Fibroblast of pulmonary artery (primary cell): ENCODE results near the gene RPS6KA1.
A peak's percentile ranks its signal among the peaks of the same experiment; 100 is the strongest.

Experiments used
- DNase-seq: peaks from one replicate; pipeline ENCODE4 v3.0.0-alpha.2; 2010; ENCODE audit warnings: low read depth
- H3K4me3 ChIP-seq: replicated peaks from 2 replicates; pipeline ENCODE4 v1.5.1; 2011; ENCODE audit warnings: low read depth, mild to moderate bottlenecking, control low read depth, low read length, moderate library complexity
- TF ChIP-seq, protein P1 (sequence below): IDR thresholded peaks from 2 replicates; pipeline ENCODE4 v1.5.1; 2011; ENCODE audit warnings: mild to moderate bottlenecking, control low read depth, low read length, inconsistent platforms; ENCODE audit errors: missing control alignments

The RPS6KA1 gene

DNA sequence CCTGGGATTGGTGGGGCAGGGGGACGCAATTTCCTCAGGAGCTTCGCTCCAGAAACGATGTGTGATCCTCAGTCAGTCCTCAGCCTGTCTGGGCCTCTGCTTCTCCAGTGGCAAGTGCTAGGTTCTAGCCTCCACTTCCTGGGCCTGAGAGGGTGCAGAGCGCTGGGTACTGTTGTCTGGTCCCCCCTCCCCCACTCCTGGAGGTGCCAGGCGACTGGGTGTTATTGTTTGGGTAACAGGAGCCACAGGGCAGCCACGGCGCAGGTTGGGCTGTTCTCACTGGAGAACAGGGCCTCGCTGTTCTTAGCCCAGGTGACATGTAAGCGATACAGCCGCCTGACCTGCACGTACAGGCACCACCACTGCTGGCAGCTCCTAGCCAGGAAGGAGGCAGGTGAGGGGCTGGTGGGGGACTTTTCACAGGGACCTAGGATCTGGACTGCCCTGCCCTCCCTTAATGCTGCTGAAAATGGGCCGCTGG, 2.1 kb downstream of the RPS6KA1 start:
- no peak for DNase-seq
- TF ChIP-seq, protein P1, sequence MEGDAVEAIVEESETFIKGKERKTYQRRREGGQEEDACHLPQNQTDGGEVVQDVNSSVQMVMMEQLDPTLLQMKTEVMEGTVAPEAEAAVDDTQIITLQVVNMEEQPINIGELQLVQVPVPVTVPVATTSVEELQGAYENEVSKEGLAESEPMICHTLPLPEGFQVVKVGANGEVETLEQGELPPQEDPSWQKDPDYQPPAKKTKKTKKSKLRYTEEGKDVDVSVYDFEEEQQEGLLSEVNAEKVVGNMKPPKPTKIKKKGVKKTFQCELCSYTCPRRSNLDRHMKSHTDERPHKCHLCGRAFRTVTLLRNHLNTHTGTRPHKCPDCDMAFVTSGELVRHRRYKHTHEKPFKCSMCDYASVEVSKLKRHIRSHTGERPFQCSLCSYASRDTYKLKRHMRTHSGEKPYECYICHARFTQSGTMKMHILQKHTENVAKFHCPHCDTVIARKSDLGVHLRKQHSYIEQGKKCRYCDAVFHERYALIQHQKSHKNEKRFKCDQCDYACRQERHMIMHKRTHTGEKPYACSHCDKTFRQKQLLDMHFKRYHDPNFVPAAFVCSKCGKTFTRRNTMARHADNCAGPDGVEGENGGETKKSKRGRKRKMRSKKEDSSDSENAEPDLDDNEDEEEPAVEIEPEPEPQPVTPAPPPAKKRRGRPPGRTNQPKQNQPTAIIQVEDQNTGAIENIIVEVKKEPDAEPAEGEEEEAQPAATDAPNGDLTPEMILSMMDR, result no peak
- no peak overlapping the region for H3K4me3 ChIP-seq

- TF ChIP-seq, protein P1, result no peak
- no peak for DNase-seq
- H3K4me3 ChIP-seq, result no peak overlapping the region
Observed at GRCh38 chr1:26533951-26534509, 4.5 kb downstream of the RPS6KA1 start.

DNA sequence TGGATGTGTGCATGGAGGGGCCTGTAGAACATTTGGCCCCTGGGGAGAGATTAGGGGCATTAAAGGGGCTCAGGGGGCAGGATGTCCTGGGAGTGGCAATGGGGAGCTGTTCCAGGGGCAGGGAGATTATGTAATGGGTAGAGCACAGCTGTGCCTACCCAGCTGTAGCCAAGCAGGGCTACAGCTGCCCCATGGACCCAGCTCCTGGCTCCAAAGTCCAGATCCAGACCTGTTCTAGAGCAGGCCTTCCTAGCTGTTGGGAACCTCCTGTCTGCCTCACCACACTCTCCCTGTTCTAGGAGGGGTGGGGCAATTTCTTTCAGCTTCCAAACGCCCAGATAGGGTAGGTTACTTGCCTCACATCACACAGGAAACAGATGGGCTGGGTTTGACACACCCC, 5.6 kb downstream of the RPS6KA1 start:
- no peak for DNase-seq
- H3K4me3 ChIP-seq, result no peak overlapping the region
- TF ChIP-seq, protein P1, result no peak

DNA sequence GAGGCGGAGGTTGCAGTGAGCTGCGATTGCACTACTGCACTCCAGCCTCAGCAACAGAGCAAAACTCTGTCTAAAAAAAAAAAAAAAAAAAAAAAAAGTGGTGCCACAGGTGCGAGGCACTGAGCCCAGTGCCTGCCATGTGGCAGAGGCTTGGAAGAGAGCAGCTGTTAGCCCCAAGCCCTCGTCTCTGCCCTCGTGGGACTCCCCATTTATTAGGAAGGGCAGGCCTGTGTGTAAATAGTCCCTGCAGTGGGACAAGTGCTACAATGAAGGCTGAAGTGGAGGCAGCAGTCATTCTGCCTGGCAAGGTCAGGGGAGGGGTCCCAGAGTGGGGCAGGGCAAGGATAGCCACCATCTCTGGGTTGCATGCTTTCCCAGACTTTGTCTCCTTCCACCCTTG, 6.5 kb downstream of the RPS6KA1 start:
- H3K4me3 ChIP-seq, result no peak overlapping the region
- TF ChIP-seq, protein P1, result no peak
- DNase-seq, result no peak

DNA sequence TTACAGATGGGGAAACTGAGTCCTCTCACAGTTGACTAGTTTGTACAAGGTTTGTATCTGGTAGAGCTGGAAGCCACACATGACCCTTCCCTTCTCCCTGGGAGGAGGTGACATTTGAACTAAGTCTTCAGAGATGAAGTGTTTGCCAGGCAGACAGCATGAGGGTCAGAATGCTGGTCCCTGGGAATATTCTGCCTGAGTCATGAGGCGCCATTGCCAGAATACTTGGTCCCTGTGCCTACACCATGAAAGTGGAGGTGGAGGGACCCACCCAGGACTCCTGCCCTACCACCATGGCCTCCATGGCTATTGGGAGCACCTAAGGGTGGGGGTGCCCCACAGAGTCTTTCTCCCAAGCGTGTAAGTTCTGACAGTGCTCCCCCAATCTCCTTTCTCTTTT, 7.0 kb downstream of the RPS6KA1 start:
- TF ChIP-seq, protein P1, result no peak
- DNase-seq, result no peak
- H3K4me3 ChIP-seq, result no peak overlapping the region

DNA sequence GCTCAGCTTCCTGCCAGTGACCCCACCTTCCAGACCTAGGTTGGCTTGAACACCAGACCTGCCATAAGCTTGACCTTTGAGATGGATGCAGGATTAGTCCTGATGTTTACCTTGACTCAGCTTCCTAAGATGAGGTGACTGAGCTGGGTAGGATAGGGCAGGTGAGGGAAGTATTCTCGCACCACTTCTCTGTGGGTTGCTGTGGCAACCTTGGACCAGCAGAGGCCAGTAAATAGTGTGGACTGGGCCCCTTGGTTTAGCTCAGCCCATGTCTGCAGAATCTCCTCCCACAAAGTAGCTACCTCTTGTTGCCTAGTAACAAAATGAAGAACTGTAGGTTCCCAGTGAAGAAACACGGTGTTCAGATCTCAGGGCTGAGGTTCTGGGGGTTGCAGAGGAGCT, 8.4 kb downstream of the RPS6KA1 start:
- H3K4me3 ChIP-seq, result no peak overlapping the region
- TF ChIP-seq, protein P1, result peak; percentile 38
- DNase-seq, result peak; percentile 60
